GM21786 (cell line): ENCODE measurements around the gene DPYD.

ENCODE experiments used
- ATAC-seq: cut with Tn5 transposase; IDR thresholded peaks from one replicate; pipeline ENCODE4 v1.9.1; 2021; ENCODE audit not compliant: unreplicated experiment

The DPYD gene

GRCh38 chr1:97073169-97073568 lies 847.7 kb downstream of the DPYD start:
- ATAC-seq = no peak

GRCh38 chr1:97071173-97071572 lies 849.7 kb downstream of the DPYD start:
- ATAC-seq = no peak

GRCh38 chr1:97070376-97070775 lies 850.5 kb downstream of the DPYD start:
- ATAC-seq = no peak

- ATAC-seq = no peak
Measured at GRCh38 chr1:97069312-97069711, 851.5 kb downstream of the DPYD start.

GRCh38 chr1:97066860-97067259 lies 854.0 kb downstream of the DPYD start:
- no peak for ATAC-seq

- ATAC-seq = no peak
Measured at GRCh38 chr1:97063532-97063931, 857.3 kb downstream of the DPYD start.

GRCh38 chr1:97061604-97062003 lies 859.2 kb downstream of the DPYD start:
- ATAC-seq = no peak

- no peak for ATAC-seq
Measured at GRCh38 chr1:97056386-97056785, 864.4 kb downstream of the DPYD start.

- no peak for ATAC-seq
Measured at GRCh38 chr1:97053268-97053667, 867.6 kb downstream of the DPYD start.

- no peak for ATAC-seq
Measured at GRCh38 chr1:97051823-97052222, 869.0 kb downstream of the DPYD start.

- ATAC-seq = no peak
Measured at GRCh38 chr1:97050506-97050905, 870.3 kb downstream of the DPYD start.

- no peak for ATAC-seq
Measured at GRCh38 chr1:97047421-97047793, 873.4 kb downstream of the DPYD start.

GRCh38 chr1:97046765-97047420 lies 873.9 kb downstream of the DPYD start:
- no peak for ATAC-seq

- no peak for ATAC-seq
Measured at GRCh38 chr1:97044159-97044760, 876.6 kb downstream of the DPYD start.

GRCh38 chr1:97042551-97042950 lies 878.3 kb downstream of the DPYD start:
- ATAC-seq = no peak

- ATAC-seq = no peak
Measured at GRCh38 chr1:97041026-97041425, 879.8 kb downstream of the DPYD start.

- ATAC-seq = no peak
Measured at GRCh38 chr1:97038410-97038809, 882.4 kb downstream of the DPYD start.

GRCh38 chr1:97034651-97035050 lies 886.2 kb downstream of the DPYD start:
- no peak for ATAC-seq

- no peak for ATAC-seq
Measured at GRCh38 chr1:97033949-97034348, 886.9 kb downstream of the DPYD start.
